Stimulated activated CD8-positive, alpha-beta memory T cell treated with anti-CD3 and anti-CD28 coated beads, Interleukin-12 subunit alpha, Interleukin-12 subunit beta, amount 100 ng/mL, for 24 hours (primary cell): ENCODE measurements around the gene PELI2.

Source experiments
- DNase-seq: peaks from one replicate; pipeline ENCODE4 v3.0.0-alpha.2; 2020; ENCODE audit errors: extremely low read depth

The PELI2 gene

GRCh38 chr14:56172571-56172971, 54.4 kb downstream of the PELI2 start:
- DNase-seq: no peak

GRCh38 chr14:56173365-56173922, 55.2 kb downstream of the PELI2 start:
- no peak for DNase-seq

- no peak for DNase-seq
Observed at GRCh38 chr14:56175773-56176172, 57.6 kb downstream of the PELI2 start.

GRCh38 chr14:56176530-56176929, 58.3 kb downstream of the PELI2 start:
- DNase-seq: no peak

GRCh38 chr14:56177036-56177435, 58.8 kb downstream of the PELI2 start:
- DNase-seq: no peak

- no peak for DNase-seq
Observed at GRCh38 chr14:56180754-56181542, 62.7 kb downstream of the PELI2 start.

GRCh38 chr14:56181681-56182085, 63.5 kb downstream of the PELI2 start:
- no peak for DNase-seq

GRCh38 chr14:56182410-56182809, 64.2 kb downstream of the PELI2 start:
- DNase-seq: no peak

GRCh38 chr14:56183631-56184157, 65.5 kb downstream of the PELI2 start:
- DNase-seq: no peak

GRCh38 chr14:56185992-56186391, 67.8 kb downstream of the PELI2 start:
- no peak for DNase-seq

- no peak for DNase-seq
Observed at GRCh38 chr14:56187736-56188135, 69.5 kb downstream of the PELI2 start.

GRCh38 chr14:56189307-56189706, 71.1 kb downstream of the PELI2 start:
- DNase-seq: no peak

GRCh38 chr14:56193347-56193746, 75.1 kb downstream of the PELI2 start:
- DNase-seq: no peak

- DNase-seq: no peak
Observed at GRCh38 chr14:56194042-56194441, 75.8 kb downstream of the PELI2 start.

GRCh38 chr14:56195223-56195622, 77.0 kb downstream of the PELI2 start:
- no peak for DNase-seq

- no peak for DNase-seq
Observed at GRCh38 chr14:56195704-56196103, 77.5 kb downstream of the PELI2 start.

GRCh38 chr14:56196274-56196673, 78.1 kb downstream of the PELI2 start:
- no peak for DNase-seq

- DNase-seq: no peak
Observed at GRCh38 chr14:56197150-56197549, 78.9 kb downstream of the PELI2 start.

GRCh38 chr14:56198438-56198837, 80.2 kb downstream of the PELI2 start:
- DNase-seq: no peak

GRCh38 chr14:56199095-56199981, 81.1 kb downstream of the PELI2 start:
- no peak for DNase-seq

GRCh38 chr14:56199982-56200577, 81.9 kb downstream of the PELI2 start:
- no peak for DNase-seq

- DNase-seq: no peak
Observed at GRCh38 chr14:56202256-56202655, 84.0 kb downstream of the PELI2 start.
